GM19238 (cell line): ENCODE data around the gene POLG.
"Not testable (repeated sequence)": the region's sequence is repeated elsewhere in the genome, so short reads cannot be mapped to it uniquely, and the experiment has no call there.

ENCODE experiments used
- DNase-seq: peaks from one replicate; pipeline ENCODE4 v3.0.0; 2011; ENCODE audit warnings: low spot score; ENCODE audit not compliant: insufficient read length

Gene POLG

DNA sequence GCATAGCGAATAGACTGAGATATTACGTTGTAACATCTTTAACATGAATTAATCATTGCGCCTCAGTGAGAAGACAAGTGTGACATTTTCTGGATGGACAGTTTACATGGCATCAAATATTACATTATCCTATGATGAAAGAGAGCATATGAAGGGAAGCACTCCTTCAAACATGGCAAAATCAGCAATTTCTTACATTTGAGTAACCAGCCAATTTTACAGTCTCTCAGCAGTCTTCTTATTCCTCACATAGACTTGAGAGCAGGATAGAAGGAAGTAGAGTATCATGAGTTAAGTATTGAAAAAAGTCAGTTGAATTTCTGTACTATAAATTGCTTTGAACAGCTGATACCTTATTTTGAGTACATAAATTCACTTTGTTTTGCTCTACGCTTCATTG lies 52.0 kb downstream of the POLG start:
- DNase-seq: no peak

DNA sequence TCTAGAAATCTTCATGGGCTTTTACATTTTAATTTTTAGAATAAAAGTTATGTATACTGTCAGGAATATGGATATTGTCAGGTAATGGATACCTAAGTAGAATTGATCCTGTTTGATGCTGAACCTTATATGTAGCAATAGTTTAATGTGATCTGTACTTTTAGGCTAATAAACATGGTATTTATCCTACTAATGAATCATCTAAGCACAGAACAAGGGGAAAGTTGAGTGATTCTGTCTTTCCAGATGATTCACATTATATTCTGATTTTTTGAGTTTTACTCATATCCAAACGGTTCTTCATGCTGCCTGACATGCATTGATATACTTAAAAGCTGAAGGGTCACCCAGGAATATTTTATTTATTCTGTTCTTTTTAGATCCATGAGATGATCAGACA lies 56.3 kb downstream of the POLG start:
- no peak for DNase-seq

DNA sequence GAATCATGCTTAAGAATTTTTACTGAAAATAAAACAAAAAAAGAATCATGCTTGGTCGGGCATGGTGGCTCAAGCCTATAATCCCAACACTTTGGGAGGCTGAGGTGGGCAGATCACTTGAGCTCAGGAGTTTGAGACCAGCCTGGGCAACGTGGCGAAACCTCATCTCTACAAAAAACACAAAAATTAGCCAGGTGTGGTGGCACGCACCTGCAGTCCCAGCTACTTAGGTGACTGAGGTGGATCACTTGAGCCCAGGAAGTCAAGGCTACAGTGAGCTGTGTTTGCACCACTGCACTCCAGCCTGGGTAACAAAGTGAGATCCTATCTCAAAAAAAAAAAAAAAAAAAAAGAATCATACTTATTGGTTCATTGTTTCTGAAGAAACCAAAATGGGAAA lies 57.3 kb downstream of the POLG start:
- DNase-seq: not testable (repeated sequence)
